GM12878 (cell line): ENCODE measurements around the gene VWA7. TPM values are rescaled to one million over a fixed set of nuclear protein-coding genes. Genes with fewer than 3 reads are reported as not detected.

Experiments
- BRCA1 ChIP-seq: IDR thresholded peaks from 2 replicates; pipeline ENCODE4 v1.6.1; 2011; ENCODE audit warnings: low read depth, low read length, improper control_type of control experiment
- CREM ChIP-seq: IDR thresholded peaks from 2 replicates; pipeline ENCODE4 v1.6.1; 2014; ENCODE audit warnings: antibody characterized with exemption, low read depth
- DPF2 ChIP-seq: fragments of 450-650 bp; IDR thresholded peaks from 2 replicates; pipeline ENCODE4 v1.6.1; 2017; ENCODE audit warnings: mild to moderate bottlenecking
- ESRRA ChIP-seq: IDR thresholded peaks from 2 replicates; pipeline ENCODE4 v1.6.1; 2012; ENCODE audit warnings: mild to moderate bottlenecking, low read length, improper control_type of control experiment
- FOXK2 ChIP-seq: fragments of 450-650 bp; IDR thresholded peaks from 2 replicates; pipeline ENCODE4 v1.6.1; 2017; ENCODE audit warnings: mild to moderate bottlenecking, moderate library complexity
- MYC ChIP-seq: IDR thresholded peaks from 2 replicates; pipeline ENCODE4 v1.6.1; 2011; ENCODE audit warnings: mild to moderate bottlenecking, low read length, moderate library complexity, inconsistent platforms; ENCODE audit not compliant: insufficient read depth, insufficient replicate concordance, insufficient read length, severe bottlenecking
- NFXL1 ChIP-seq: fragments of 450-650 bp; IDR thresholded peaks from 2 replicates; pipeline ENCODE4 v1.6.1; 2017; ENCODE audit warnings: antibody characterized with exemption, mild to moderate bottlenecking, borderline replicate concordance
- SKIL ChIP-seq: fragments of 450-650 bp; IDR thresholded peaks from 2 replicates; pipeline ENCODE4 v1.6.1; 2017; ENCODE audit warnings: mild to moderate bottlenecking, low read depth, inconsistent platforms; ENCODE audit not compliant: poor library complexity, severe bottlenecking
- SP1 ChIP-seq: IDR thresholded peaks from one replicate; pipeline ENCODE4 v1.6.1; 2011; ENCODE audit warnings: low read depth, low read length
- SREBF2 ChIP-seq: IDR thresholded peaks from 2 replicates; pipeline ENCODE4 v1.6.1; 2012; ENCODE audit warnings: mild to moderate bottlenecking, low read length
- ZBED1 ChIP-seq: IDR thresholded peaks from 2 replicates; pipeline ENCODE4 v1.6.1; 2016; ENCODE audit warnings: borderline replicate concordance
- ZBTB4 ChIP-seq: fragments of 450-650 bp; formaldehyde crosslinking; IDR thresholded peaks from 2 replicates; pipeline ENCODE4 v1.4.0; 2022; ENCODE audit warnings: mild to moderate bottlenecking, moderate library complexity
- ZNF207 ChIP-seq: fragments of 450-650 bp; IDR thresholded peaks from 2 replicates; pipeline ENCODE4 v1.6.1; 2014; ENCODE audit warnings: antibody characterized with exemption, mild to moderate bottlenecking, borderline replicate concordance
- ZNF217 ChIP-seq: fragments of 450-650 bp; IDR thresholded peaks from 2 replicates; pipeline ENCODE4 v1.6.1; 2017; ENCODE audit warnings: antibody characterized with exemption, mild to moderate bottlenecking
- ZSCAN29 ChIP-seq: fragments of 450-650 bp; IDR thresholded peaks from 2 replicates; pipeline ENCODE4 v1.6.1; 2017; ENCODE audit warnings: mild to moderate bottlenecking, moderate library complexity
- polyA plus RNA-seq, 11 experiments: library from polyadenylated mRNA; depleted of rRNA in 4 of 11; unstranded in 6 of 11; stranded (reverse) in 5 of 11; fragments of >200 nt; fragmentation: Nextera tagmentation in 4 of 11; fragmentation: Illumina TruSeq in 1 of 11; extraction: Ambion mirVana in 4 of 11; extraction: Trizol in 1 of 11; gene quantifications; 1 replicate in 1 of 11; 2 replicates in 10 of 11; pipeline versions ENCODE4 v1.2.1 to v1.2.3, GENCODE V29; 2011 to 2016; ENCODE audit warnings: inconsistent platforms in 2 of 11, missing spikeins in 2 of 11, low read depth in 1 of 11
- total RNA-seq, 4 experiments: library from RNA; depleted of rRNA in 3 of 4; stranded (reverse); fragments of >200 nt in 3 of 4; fragmentation: Illumina TruSeq in 1 of 4; extraction: Trizol in 1 of 4; gene quantifications; 2 replicates each; pipeline versions ENCODE4 v1.2.1 to v1.2.3, GENCODE V29; 2013 to 2021
- TF ChIP-seq, protein P1 (sequence below): IDR thresholded peaks from 2 replicates; pipeline ENCODE4 v1.6.1; 2012; ENCODE audit warnings: low read depth, low read length, improper control_type of control experiment
- TF ChIP-seq, protein P2 (sequence below): fragments of 450-650 bp; formaldehyde crosslinking; IDR thresholded peaks from 2 replicates; pipeline ENCODE4 v1.4.0; 2020; ENCODE audit warnings: mild to moderate bottlenecking, moderate library complexity

Gene VWA7
- total and polyA plus RNA-seq, 10 of the 15 experiments (the other 5 are each of a cell fraction or from before 2014, with no cell fraction given): 0.11 to 3.1 (median 1.2) TPM; not detected in 1

GRCh38 chr6:31806470-31807272 lies 29.5 kb upstream of the VWA7 start, which contains the start of gene LSM2 (continued):
- TF ChIP-seq, protein P1, sequence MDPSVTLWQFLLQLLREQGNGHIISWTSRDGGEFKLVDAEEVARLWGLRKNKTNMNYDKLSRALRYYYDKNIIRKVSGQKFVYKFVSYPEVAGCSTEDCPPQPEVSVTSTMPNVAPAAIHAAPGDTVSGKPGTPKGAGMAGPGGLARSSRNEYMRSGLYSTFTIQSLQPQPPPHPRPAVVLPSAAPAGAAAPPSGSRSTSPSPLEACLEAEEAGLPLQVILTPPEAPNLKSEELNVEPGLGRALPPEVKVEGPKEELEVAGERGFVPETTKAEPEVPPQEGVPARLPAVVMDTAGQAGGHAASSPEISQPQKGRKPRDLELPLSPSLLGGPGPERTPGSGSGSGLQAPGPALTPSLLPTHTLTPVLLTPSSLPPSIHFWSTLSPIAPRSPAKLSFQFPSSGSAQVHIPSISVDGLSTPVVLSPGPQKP: peak; percentile 31; the same call in 1 of the 2 replicates
- no peak for TF ChIP-seq NFXL1
- no peak for TF ChIP-seq SREBF2
- no peak for TF ChIP-seq ZNF217
- TF ChIP-seq CREM: peak; percentile 96
- TF ChIP-seq ZBTB4 (CRISPR knock-in tag): no peak
- TF ChIP-seq SKIL: no peak
- TF ChIP-seq ZNF207: no peak
- 0 out of 2 replicates have a peak, but pooled peaks have one; percentile 63 for TF ChIP-seq ESRRA
- TF ChIP-seq BRCA1: no peak
- no peak for TF ChIP-seq ZSCAN29
- TF ChIP-seq ZBED1: no peak
- TF ChIP-seq MYC: no peak
- no peak for TF ChIP-seq FOXK2
- TF ChIP-seq, protein P2, sequence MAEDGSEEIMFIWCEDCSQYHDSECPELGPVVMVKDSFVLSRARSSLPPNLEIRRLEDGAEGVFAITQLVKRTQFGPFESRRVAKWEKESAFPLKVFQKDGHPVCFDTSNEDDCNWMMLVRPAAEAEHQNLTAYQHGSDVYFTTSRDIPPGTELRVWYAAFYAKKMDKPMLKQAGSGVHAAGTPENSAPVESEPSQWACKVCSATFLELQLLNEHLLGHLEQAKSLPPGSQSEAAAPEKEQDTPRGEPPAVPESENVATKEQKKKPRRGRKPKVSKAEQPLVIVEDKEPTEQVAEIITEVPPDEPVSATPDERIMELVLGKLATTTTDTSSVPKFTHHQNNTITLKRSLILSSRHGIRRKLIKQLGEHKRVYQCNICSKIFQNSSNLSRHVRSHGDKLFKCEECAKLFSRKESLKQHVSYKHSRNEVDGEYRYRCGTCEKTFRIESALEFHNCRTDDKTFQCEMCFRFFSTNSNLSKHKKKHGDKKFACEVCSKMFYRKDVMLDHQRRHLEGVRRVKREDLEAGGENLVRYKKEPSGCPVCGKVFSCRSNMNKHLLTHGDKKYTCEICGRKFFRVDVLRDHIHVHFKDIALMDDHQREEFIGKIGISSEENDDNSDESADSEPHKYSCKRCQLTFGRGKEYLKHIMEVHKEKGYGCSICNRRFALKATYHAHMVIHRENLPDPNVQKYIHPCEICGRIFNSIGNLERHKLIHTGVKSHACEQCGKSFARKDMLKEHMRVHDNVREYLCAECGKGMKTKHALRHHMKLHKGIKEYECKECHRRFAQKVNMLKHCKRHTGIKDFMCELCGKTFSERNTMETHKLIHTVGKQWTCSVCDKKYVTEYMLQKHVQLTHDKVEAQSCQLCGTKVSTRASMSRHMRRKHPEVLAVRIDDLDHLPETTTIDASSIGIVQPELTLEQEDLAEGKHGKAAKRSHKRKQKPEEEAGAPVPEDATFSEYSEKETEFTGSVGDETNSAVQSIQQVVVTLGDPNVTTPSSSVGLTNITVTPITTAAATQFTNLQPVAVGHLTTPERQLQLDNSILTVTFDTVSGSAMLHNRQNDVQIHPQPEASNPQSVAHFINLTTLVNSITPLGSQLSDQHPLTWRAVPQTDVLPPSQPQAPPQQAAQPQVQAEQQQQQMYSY (CRISPR knock-in tag): no peak
- TF ChIP-seq DPF2: peak; percentile 60; the same call in 1 of the 2 replicates
- peak; percentile 54 for TF ChIP-seq SP1
